GM12874 (cell line): Measurements from ENCODE around the gene CD226.

Source experiments
- TF ChIP-seq, protein P1 (sequence below): IDR thresholded peaks from 2 replicates; pipeline ENCODE4 v1.5.1; 2011; ENCODE audit warnings: low read depth, mild to moderate bottlenecking, control low read depth, low read length, moderate library complexity; ENCODE audit not compliant: insufficient read depth

CD226 gene

DNA sequence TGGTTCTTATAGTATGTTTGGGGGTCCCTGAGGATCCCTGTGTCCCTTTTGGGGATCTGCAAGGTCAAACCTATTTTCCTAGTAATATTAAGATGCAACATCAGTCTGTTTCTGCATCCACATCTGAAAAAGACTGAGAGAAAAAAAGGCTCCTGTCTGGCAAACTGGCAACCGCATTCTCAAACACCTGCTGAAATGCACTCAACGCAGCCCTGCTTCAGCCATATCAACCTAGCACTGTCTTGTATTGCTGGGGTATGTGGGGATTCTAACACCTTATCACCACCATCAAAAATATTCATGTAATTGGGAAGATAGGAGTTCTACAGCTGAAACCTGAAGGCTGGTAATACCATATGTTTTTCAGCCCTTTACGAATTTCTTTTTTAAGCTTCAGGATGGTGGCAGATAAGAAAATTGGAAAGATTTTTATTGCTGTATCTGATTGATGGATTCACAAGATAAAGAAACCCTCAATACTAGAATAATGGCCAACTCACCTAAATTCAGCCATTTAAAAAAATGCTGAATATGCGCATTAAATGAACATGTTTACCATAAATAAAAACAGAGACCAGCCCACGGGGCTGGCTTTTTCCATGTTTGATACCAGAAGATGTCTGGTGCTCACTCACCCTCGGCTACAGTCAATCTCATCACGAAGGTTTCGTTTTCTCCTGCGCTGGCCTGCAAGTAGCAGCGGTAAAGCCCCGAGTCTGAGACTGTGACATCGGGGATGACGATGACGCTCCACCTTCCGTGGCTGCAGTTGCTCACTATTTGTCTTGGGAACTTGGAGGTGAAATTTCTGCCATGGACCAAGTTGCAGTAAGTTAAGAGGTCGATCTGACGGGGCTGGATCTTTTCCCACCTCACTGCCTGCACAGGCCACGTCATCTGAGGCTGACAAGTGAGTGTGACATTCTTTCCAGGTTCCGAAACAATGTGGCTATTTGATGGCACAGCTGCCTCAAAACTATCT, 52.3 kb downstream of the CD226 start:
- TF ChIP-seq, protein P1, sequence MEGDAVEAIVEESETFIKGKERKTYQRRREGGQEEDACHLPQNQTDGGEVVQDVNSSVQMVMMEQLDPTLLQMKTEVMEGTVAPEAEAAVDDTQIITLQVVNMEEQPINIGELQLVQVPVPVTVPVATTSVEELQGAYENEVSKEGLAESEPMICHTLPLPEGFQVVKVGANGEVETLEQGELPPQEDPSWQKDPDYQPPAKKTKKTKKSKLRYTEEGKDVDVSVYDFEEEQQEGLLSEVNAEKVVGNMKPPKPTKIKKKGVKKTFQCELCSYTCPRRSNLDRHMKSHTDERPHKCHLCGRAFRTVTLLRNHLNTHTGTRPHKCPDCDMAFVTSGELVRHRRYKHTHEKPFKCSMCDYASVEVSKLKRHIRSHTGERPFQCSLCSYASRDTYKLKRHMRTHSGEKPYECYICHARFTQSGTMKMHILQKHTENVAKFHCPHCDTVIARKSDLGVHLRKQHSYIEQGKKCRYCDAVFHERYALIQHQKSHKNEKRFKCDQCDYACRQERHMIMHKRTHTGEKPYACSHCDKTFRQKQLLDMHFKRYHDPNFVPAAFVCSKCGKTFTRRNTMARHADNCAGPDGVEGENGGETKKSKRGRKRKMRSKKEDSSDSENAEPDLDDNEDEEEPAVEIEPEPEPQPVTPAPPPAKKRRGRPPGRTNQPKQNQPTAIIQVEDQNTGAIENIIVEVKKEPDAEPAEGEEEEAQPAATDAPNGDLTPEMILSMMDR, result no peak

DNA sequence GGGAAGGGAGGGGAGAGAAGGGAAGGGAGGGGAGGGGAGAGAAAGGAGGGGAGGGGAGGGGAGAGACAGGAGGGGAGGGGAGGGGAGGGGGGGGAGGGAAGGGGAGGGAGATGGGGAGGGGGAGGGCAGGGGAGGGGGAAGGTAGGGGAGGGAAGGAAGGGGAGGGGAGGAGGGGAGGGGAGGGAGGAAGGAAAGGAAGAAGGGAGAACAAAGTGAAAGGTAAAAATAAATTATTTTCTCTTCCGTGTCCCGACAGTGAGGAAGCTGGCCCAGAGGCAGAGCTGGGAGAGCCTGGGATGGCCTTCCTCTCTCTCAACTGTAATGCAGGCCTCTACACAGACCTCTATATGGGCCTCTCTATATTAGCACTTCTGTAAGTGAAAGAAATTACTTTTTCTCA, 53.2 kb downstream of the CD226 start:
- TF ChIP-seq, protein P1, result no peak

DNA sequence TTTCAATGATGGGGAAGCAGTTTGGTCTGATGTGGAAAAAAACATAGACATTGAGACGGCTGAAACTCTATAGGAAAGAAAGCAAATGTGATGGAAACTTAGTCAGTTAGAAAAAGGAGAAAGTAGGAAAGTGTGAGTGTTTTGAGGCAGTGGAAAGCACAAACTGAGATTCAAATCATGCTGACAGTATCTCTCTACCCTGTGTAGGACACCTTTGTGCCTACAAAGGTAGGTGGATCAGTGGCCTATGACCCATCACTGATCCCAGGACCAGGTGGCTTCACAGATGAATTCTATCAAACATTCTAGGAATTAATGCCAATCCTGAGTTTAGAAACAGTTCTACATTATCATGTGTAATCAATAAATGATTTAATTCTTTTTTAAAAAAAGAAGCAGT, 57.1 kb downstream of the CD226 start:
- TF ChIP-seq, protein P1, result no peak

- TF ChIP-seq, protein P1, result no peak
These were observed 58.7 kb downstream of the CD226 start for GRCh38 chr18:69889009-69889408.

- TF ChIP-seq, protein P1, result no peak
These were observed 60.4 kb downstream of the CD226 start for GRCh38 chr18:69887256-69887655.

DNA sequence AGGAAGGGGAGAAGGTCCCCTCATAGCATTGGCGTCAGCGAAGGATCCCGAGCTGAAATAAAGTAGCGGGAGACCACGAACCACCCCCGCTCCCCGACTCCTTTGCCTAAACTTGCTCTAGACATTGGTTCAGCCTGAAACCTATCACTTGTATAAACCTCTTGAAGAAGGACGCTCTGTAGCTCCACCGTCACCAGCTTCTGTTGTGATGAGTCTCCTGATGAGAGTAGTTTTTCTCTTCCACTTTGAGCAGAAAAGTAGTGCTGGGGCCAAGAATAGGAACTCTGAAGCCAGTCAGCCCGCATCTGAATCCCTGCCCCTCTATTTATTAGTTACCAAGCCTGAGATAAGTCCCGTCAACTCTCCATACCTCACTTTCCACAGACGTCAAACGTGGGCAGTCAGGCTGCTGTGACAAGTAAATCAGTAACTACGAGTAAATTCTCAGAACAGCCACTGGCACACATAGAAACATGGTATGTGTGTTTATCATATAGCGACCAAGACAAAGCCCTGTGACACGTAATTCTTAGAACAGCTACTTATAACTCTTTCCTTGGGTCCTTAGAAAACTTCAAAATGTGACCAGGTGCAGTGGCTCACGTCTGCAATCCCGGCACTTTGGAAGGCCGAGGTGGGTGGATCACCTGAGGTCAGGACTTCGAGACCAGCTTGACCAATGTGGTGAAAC, 61.7 kb downstream of the CD226 start:
- TF ChIP-seq, protein P1, result no peak

- TF ChIP-seq, protein P1, result no peak
These were observed 62.3 kb downstream of the CD226 start for GRCh38 chr18:69885355-69885754.
